ENCODE data around the gene TAPBP.

The TAPBP gene

DNA sequence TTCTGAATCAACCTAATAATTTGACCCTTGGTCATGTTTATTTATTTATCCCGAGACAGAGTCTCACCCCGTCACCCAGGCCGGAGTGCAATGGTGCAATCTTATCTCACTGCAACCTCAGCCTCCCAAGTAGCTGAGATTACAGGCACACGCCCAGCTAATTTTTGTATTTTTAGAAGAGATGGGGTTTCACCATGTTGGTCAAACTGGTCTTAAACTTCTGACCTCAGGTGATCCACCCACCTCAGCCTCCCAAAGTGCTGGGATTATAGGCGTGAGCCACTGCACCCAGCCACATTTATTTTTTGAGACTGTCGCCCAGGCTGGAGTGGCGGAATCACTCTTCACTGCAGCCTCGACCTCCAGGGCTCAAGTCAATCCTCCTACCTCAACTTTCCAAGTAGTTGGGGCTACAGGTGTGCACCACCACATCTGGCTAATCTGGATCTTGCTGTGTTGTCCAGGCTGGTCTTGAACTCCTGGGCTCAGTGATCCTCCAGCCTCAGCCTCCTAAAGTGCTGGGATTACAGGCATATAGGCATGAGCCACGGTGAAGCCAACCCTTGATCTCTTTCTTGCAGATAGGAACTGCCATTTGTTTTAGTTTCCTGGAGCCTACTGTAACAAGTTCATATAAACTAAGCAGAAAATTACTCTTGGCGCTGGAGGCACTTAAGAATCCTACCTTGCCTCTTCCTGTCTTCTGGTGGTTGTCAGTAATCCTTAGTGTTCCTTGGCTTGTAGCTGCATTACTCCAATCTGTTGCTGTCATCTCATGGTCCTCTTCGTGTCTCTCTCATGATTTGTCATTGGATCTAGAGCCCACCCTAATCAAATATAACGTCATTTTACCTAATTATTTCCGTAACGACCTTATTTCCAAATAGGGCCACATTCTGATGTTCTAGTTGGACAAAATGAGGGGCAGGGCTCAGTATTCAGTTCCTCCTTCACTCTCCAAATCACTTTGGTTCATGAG is 39.7 kb downstream of the TAPBP start:
- in situ Hi-C loops (cut with HindIII; ENCODE audit: low sequenced_read_pairs), result no loop called here
- peak overlapping the region; percentile 95 for H3K4me3 ChIP-seq (ENCODE audit: low read depth, low read length)

DNA sequence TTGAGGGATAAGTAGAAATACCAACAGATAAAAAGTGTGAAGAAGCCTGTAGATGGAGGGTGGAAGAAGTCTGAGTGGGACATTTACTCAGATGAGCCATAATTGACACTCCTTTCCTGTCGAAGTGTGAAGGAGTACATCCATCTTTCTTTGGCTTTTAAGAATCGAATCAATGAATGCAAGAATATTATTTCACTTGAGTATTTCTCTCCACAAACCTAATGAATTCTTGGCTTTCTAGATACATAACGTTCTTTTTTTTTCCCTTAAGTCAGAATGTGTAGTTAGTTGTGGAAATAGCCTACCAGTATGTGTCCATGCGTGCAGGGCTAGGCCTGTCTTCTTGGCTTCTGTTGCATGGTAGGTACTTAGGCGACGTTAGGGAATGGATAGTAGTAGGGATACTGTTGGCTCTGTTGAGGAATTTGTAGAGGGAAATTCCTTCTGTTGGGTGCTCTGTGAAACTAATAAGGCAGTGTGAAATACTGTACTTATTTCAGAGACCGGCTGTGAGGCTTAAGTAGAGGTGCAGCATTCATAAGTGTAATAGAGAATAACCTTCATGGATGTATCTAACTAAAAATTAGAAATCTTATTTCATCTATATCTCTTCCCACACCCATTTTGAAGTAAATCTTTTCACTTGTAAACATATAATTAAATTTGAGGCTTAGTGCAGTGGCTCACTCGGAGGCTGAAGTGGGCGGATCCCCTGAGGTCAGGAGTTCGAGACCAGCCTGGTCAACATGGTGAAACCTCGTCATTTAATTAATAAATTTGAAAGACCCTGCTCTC is 40.6 kb downstream of the TAPBP start:
- no peak for DNase-seq (ENCODE audit: low read depth)
- TF ChIP-seq, protein P1, sequence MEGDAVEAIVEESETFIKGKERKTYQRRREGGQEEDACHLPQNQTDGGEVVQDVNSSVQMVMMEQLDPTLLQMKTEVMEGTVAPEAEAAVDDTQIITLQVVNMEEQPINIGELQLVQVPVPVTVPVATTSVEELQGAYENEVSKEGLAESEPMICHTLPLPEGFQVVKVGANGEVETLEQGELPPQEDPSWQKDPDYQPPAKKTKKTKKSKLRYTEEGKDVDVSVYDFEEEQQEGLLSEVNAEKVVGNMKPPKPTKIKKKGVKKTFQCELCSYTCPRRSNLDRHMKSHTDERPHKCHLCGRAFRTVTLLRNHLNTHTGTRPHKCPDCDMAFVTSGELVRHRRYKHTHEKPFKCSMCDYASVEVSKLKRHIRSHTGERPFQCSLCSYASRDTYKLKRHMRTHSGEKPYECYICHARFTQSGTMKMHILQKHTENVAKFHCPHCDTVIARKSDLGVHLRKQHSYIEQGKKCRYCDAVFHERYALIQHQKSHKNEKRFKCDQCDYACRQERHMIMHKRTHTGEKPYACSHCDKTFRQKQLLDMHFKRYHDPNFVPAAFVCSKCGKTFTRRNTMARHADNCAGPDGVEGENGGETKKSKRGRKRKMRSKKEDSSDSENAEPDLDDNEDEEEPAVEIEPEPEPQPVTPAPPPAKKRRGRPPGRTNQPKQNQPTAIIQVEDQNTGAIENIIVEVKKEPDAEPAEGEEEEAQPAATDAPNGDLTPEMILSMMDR (IDR thresholded peaks at IDR 0.05; ENCODE audit: low read depth, low read length, missing control alignments), result no peak
- in situ Hi-C loops (cut with HindIII; ENCODE audit: low sequenced_read_pairs), result no loop called here
- H3K4me3 ChIP-seq (ENCODE audit: low read depth, low read length), result peak overlapping the region; percentile 95

More for the DNA sequence above, 39.7 kb downstream of the TAPBP start:
- TF ChIP-seq, protein P1 (IDR thresholded peaks at IDR 0.05; ENCODE audit: low read depth, low read length, missing control alignments), result no peak
- DNase-seq (ENCODE audit: low read depth), result no peak

DNA sequence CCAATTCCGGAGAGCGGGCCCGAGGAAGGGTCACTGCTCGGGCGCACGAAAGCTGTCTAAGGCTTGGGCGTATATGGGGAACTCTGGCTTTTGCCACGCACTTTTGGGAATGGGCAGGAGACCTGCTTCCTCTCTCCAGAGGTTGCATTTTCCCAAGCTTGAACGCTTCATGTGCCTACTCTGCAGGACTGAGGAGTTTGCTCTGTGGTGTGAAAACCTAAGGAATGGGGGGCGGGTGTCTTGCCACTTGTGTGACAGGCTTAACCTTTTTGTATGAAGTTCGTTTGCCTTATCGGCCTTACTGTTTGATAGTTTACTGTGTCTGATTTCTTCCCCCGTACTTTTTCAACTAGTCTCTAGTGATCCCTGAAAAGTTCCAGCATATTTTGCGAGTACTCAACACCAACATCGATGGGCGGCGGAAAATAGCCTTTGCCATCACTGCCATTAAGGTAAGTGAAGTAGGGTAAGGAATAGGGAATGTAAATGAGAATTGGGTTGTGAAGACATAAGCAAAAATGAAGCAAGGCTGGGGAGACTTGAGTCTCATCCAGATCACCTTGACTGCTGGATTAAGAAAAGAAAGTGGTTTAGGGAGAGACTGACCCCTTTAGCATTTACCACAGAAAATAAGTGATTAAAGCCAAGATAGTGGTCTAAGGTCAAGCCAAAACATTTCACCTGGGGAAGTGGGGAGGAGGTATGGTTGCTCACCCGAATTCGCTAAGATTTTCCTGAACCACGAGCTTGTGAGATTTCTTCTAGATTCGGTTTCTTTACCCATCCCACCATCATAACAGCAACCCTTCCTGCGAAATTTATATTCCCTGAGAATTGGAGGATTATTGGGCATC is 41.4 kb downstream of the TAPBP start:
- in situ Hi-C loops (cut with HindIII; ENCODE audit: low sequenced_read_pairs), result no loop called here
- peak overlapping the region; percentile 95 for H3K4me3 ChIP-seq (ENCODE audit: low read depth, low read length)
- TF ChIP-seq, protein P1 (IDR thresholded peaks at IDR 0.05; ENCODE audit: low read depth, low read length, missing control alignments), result no peak
- no peak for DNase-seq (ENCODE audit: low read depth)

DNA sequence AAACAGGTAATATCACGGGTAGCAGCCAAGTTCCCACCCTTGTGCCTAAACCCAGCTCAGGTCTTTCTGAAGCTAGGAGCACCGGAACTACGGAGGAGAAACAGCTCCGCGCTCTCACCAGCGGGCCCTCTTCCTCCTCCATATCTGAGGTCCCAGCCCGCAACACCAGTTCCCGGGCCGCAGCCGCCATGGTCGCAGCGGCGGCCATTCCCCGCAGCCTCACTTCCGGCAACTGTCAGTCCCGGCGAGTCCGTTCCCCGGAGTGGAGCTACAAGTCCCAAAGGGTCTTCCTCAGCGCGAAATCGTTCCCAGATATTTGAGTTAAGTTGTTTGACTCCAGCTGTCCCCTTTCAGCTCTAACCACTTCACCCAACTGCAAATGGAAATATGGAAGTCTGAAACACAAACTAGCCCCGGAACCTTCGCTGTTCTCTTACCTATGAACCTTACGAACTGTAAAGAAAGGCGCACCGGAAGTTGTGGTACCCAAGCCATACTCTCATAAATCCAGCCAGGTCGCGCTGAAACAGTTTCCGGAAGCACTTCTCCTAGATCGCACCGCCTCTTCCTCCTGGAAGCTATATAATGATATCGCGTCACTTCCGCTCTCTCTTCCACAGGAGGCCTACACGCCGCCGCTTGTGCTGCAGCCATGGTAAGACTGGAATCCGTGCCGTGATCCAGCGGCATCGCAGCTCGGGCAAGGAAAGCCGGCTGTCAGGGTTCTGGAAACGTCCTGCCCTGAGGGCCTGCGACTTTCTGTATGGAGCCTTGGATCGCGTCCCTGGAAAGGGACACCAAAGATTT is 42.2 kb downstream of the TAPBP start, which contains the start of the genes RPS18 and VPS52:
RPS18 (plus strand) TSS at position 608 of the 807 bp plus-strand sequence; CDS start at position 653, 45 bp downstream.
VPS52 (minus strand) TSS at position 409 of the 807 bp plus-strand sequence; CDS start at position 208, 201 bp downstream.
- in situ Hi-C loops (cut with HindIII; ENCODE audit: low sequenced_read_pairs), result no loop called here
- TF ChIP-seq, protein P1 (IDR thresholded peaks at IDR 0.05; ENCODE audit: low read depth, low read length, missing control alignments), result no peak
- peak within 1 kb of the TSS; percentile 95 for H3K4me3 ChIP-seq (ENCODE audit: low read depth, low read length)
- peak; percentile 99 for DNase-seq (ENCODE audit: low read depth)

DNA sequence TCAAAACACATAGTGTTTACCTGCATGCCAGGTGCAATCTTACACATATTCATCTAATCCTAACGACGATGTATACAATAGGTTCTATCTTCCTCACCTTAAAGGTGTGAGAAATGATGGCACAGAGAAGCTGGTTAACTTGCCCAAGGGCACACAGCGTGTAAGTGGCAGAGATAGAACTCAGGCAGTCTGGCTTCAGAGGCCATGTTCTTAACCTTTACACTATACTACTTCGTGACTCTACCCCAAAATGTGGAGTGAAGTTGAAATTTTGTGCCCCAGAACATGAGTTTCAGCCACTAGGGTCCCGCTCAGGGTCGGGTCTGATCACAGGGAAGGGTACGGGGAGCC is 42.8 kb downstream of the TAPBP start:
- TF ChIP-seq, protein P1 (IDR thresholded peaks at IDR 0.05; ENCODE audit: low read depth, low read length, missing control alignments), result peak; percentile 10
- DNase-seq (ENCODE audit: low read depth), result no peak
- in situ Hi-C loops (cut with HindIII; ENCODE audit: low sequenced_read_pairs), result no loop called here
- H3K4me3 ChIP-seq (ENCODE audit: low read depth, low read length), result peak overlapping the region; percentile 95
